SK-MEL-5 (cell line): ENCODE results near the gene CARMIL1. TPM values are rescaled to one million over a fixed set of nuclear protein-coding genes. Genes with fewer than 3 reads are reported as not detected.
A peak's percentile ranks its signal among the peaks of the same experiment; 100 is the strongest.

Experiments
- DNase-seq: peaks from one replicate; pipeline ENCODE4 v3.0.0-alpha.2; 2016; ENCODE audit warnings: low read depth, low spot score
- in situ Hi-C: cut with HindIII; loops from 2 replicates; pipeline ENCODE4 v1.10.0; 2016; ENCODE audit warnings: low sequenced_read_pairs, high pct_unique_total_duplicates, low pct_unique_long_range_greater_than_20kb
- small RNA-seq, 2 experiments: library from RNA; depleted of rRNA; stranded (forward); fragments of <200 nt; gene quantifications; one replicate each; pipeline ENCODE3, GENCODE V24; 2014
- total RNA-seq: library from RNA; depleted of rRNA; stranded (reverse); fragments of >200 nt; shearing (Covaris generic); gene quantifications from 2 replicates; pipeline ENCODE4 v1.2.3, GENCODE V29; 2014

Gene CARMIL1
- total RNA-seq, 1 experiment from 2014 or later = 45.1 TPM

GRCh38 chr6:25641377-25641776, 362.2 kb downstream of the CARMIL1 start:
- in situ Hi-C loops = no loop called here
- no peak for DNase-seq

GRCh38 chr6:25641940-25642666, 362.9 kb downstream of the CARMIL1 start:
- DNase-seq = peak; percentile 61
- in situ Hi-C loops = no loop called here

GRCh38 chr6:25642667-25643328, 363.6 kb downstream of the CARMIL1 start:
- DNase-seq = peak; percentile 42
- in situ Hi-C loops = no loop called here

GRCh38 chr6:25645916-25646315, 366.7 kb downstream of the CARMIL1 start:
- no peak for DNase-seq
- in situ Hi-C loops = no loop called here

GRCh38 chr6:25649611-25650010, 370.4 kb downstream of the CARMIL1 start:
- in situ Hi-C loops = no loop called here
- no peak for DNase-seq

GRCh38 chr6:25652007-25652515, 372.9 kb downstream of the CARMIL1 start, which contains the start of gene SCGN:
Gene SCGN, plus strand, starts transcription at chr6:25652215. Its CDS starts 189 bp downstream, at chr6:25652404.
- DNase-seq = peak; percentile 65
- in situ Hi-C loops = no loop called here

GRCh38 chr6:25655723-25656122, 376.5 kb downstream of the CARMIL1 start:
- DNase-seq = no peak
- in situ Hi-C loops = no loop called here

GRCh38 chr6:25659633-25660368, 380.6 kb downstream of the CARMIL1 start:
- in situ Hi-C loops = no loop called here
- DNase-seq = no peak

GRCh38 chr6:25660512-25660911, 381.3 kb downstream of the CARMIL1 start:
- in situ Hi-C loops = no loop called here
- peak; percentile 48 for DNase-seq

- DNase-seq = no peak
- in situ Hi-C loops = no loop called here
Observed at GRCh38 chr6:25661129-25661779, 382.1 kb downstream of the CARMIL1 start.

- in situ Hi-C loops = no loop called here
- DNase-seq = no peak
Observed at GRCh38 chr6:25665455-25665854, 386.3 kb downstream of the CARMIL1 start.

- DNase-seq = no peak
- in situ Hi-C loops = no loop called here
Observed at GRCh38 chr6:25669413-25669812, 390.2 kb downstream of the CARMIL1 start.

Small RNA genes within 50 kb of the gene (small RNA-seq; reads per million reads assigned to genes)
- gene RF00019 (0 reads per million in 2 experiments), gene RNU6-987P (0 reads per million in 2 experiments)
